Sigmoid colon (tissue), 4 donors: Measurements from ENCODE around the gene RTF1.

ENCODE experiments used
- CTCF ChIP-seq, 4 experiments: fragments of 450-650 bp in 3 of 4; fragments of 200-600 bp in 1 of 4; IDR thresholded peaks; one replicate each; pipeline ENCODE4 v1.5.1; 2016 to 2019; ENCODE audit warnings: antibody characterized with exemption in 4 of 4, mild to moderate bottlenecking in 3 of 4, moderate library complexity in 2 of 4
- EP300 ChIP-seq, 4 donors: sonication (generic); formaldehyde crosslinking; IDR thresholded peaks; one replicate each; pipeline ENCODE4 v1.6.1; 2017; ENCODE audit warnings: antibody characterized with exemption in 4 of 4
- POLR2A ChIP-seq, 2 donors: fragments of 450-650 bp; IDR thresholded peaks; one replicate each; pipeline ENCODE4 v1.6.1; 2016; ENCODE audit warnings: antibody characterized with exemption in 2 of 2, mild to moderate bottlenecking in 2 of 2, moderate library complexity in 2 of 2
- POLR2AphosphoS5 ChIP-seq, 4 donors: sonication (generic); formaldehyde crosslinking; IDR thresholded peaks; one replicate each; pipeline ENCODE4 v1.6.1; 2017; ENCODE audit warnings: antibody characterized with exemption in 4 of 4

- TF ChIP-seq CTCF (IDR thresholded peaks at IDR 0.05) (no peak), POLR2AphosphoS5 (IDR thresholded peaks at IDR 0.05) (no peak), EP300 (IDR thresholded peaks at IDR 0.05) (no peak), POLR2A (IDR thresholded peaks at IDR 0.05) (no peak)
Observed at GRCh38 chr15:41424809-41425208, 7.9 kb downstream of the RTF1 start.
